LNCAP (cell line): ENCODE results near the gene ABCB11.

Experiments used
- CTCF ChIP-seq: fragments of 450-650 bp; IDR thresholded peaks from 2 replicates; pipeline ENCODE4 v1.5.1; 2017; ENCODE audit warnings: mild to moderate bottlenecking

ABCB11 gene

GRCh38 chr2:168961450-168962229 lies 69.5 kb downstream of the ABCB11 start:
- peak; percentile 69 for TF ChIP-seq CTCF

- TF ChIP-seq CTCF = no peak
These were observed 74.7 kb downstream of the ABCB11 start for GRCh38 chr2:168956392-168956791.

GRCh38 chr2:168955321-168955720 lies 75.8 kb downstream of the ABCB11 start:
- no peak for TF ChIP-seq CTCF

GRCh38 chr2:168954256-168954655 lies 76.9 kb downstream of the ABCB11 start:
- TF ChIP-seq CTCF = no peak

GRCh38 chr2:168952424-168952823 lies 78.7 kb downstream of the ABCB11 start:
- TF ChIP-seq CTCF = no peak

- TF ChIP-seq CTCF = no peak
These were observed 79.3 kb downstream of the ABCB11 start for GRCh38 chr2:168951871-168952270.

- TF ChIP-seq CTCF = no peak
These were observed 81.8 kb downstream of the ABCB11 start for GRCh38 chr2:168949324-168949723.
